ENCODE measurements around the gene AGFG2.

The AGFG2 gene

GRCh38 chr7:100612730-100613390 is 73.9 kb downstream of the AGFG2 start:
- DNase-seq (ENCODE audit: low spot score): no peak

DNA sequence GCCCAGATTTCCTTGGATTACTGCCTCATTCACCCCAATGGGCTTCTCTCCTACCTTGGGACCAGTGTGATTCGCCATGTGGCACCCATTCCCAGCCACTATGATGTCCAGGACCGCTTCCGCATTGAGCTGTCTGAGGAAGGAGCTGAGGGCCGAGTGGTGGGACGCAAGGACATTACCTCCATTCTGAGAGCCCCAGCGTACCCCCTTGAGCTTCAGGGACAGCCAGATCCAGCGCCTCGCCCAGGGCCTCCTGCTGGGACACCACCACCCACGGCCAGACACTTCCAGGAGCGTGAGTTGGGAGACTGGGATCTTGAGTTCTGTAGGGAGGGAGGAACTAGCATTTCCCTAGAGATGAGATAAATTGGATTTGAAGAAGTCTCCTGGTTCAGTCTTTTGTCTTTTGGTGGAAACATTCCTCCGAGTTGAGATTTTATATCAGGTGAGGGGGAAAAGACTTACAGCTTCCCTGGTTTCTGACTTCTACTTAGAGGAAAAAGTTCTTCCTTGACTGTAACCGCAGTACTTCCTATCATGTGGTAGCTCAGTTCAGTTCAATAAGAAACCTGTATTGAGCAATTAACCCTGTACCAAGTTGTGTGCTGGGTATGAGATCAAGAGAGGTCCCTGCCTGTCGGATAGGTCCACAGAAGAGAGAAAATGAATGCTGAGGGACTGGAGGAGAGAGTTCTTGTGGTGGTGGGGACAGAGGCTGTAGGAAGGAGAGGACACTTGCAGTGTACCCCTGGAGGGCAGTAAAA is 74.6 kb downstream of the AGFG2 start:
- no peak for DNase-seq (ENCODE audit: low spot score)

GRCh38 chr7:100614308-100614861 is 75.4 kb downstream of the AGFG2 start:
- no peak for DNase-seq (ENCODE audit: low spot score)

All from CD4-positive, alpha-beta T cell treated with Interleukin-2 at 100 ng/mL for 4 hours (primary cell).